22Rv1 (cell line): ENCODE data around the gene HNF1B.

Source experiments
- CTCF ChIP-seq: fragments of 450-650 bp; IDR thresholded peaks from 2 replicates; pipeline ENCODE4 v1.5.1; 2017; ENCODE audit warnings: mild to moderate bottlenecking
- ZFX ChIP-seq: fragments of 450-650 bp; IDR thresholded peaks from 2 replicates; pipeline ENCODE4 v1.6.1; 2017; ENCODE audit warnings: antibody characterized with exemption, borderline replicate concordance

DNA sequence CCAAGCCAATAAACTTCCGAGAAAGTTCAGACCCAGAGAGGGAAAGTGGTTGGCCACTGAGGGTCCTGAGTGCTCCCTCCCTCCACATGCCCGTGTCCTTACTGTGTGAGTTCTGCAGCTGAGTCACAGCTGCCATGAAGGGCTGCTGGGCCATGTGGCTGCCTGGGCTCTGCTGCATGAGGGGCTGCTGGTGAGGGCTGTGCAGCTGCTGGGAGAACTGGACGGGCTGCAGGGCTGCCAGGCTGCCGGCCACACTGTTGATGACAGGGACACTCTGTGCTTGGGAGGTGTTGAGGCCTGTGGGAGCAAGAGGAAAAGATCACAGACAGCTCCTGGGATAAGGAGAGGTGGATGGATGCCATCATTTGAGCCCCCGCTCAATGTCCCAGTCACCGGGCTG is 44.0 kb downstream of the HNF1B start:
- TF ChIP-seq CTCF, result no peak
- TF ChIP-seq ZFX, result no peak
